ENCODE results near the gene WNT3A.

WNT3A gene

DNA sequence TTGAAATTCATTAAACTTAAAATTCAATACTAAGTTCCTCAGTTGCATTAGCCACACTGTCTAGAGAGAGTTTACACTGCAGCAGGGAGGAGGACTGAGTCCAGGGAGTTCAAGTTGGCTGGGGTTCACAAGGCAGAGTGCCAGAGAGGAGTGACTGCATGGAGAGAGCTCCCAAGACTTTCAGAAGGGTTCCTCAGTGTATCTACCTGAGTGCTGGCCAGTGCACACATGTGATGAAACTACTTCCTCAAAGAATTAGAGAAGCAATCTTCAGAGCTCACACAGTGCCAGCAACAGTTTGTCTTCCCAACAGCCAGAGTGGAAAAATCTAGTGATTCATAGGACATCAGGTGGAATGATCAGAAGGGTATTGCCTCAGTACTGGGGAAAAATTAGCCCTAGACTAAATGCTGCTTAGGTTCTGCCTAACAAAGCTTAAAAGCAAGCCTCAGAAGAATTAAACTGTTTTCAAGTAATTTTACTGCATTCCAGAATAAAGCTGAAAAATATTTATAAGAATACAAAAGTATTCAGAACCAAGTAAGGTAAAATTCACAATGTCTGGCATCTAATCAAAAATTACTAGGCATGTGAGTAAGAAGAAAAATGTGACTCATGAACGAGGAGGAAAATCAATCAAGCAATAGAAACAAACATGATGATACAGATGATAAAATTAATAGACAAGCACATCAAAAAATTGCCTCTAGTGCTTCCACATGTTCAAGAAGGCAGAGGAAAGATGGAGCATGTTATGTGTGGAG lies 10.4 kb upstream of the WNT3A start:
- no peak overlapping the region for H3K4me3 ChIP-seq (ENCODE audit: low read depth, low read length)
- H3K27me3 ChIP-seq (ENCODE audit: insufficient read depth, low read depth, severe bottlenecking): no peaks in the 10 kb centered on the region
- TF ChIP-seq, protein P1, sequence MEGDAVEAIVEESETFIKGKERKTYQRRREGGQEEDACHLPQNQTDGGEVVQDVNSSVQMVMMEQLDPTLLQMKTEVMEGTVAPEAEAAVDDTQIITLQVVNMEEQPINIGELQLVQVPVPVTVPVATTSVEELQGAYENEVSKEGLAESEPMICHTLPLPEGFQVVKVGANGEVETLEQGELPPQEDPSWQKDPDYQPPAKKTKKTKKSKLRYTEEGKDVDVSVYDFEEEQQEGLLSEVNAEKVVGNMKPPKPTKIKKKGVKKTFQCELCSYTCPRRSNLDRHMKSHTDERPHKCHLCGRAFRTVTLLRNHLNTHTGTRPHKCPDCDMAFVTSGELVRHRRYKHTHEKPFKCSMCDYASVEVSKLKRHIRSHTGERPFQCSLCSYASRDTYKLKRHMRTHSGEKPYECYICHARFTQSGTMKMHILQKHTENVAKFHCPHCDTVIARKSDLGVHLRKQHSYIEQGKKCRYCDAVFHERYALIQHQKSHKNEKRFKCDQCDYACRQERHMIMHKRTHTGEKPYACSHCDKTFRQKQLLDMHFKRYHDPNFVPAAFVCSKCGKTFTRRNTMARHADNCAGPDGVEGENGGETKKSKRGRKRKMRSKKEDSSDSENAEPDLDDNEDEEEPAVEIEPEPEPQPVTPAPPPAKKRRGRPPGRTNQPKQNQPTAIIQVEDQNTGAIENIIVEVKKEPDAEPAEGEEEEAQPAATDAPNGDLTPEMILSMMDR (IDR thresholded peaks at IDR 0.05; ENCODE audit: low read depth, low read length): no peak
- no peaks in the 10 kb centered on the region for H3K36me3 ChIP-seq
- no peaks in the 10 kb centered on the region for H3K9me3 ChIP-seq (ENCODE audit: severe bottlenecking)
- H3K27ac ChIP-seq: no peak overlapping the region
- no peak for DNase-seq

DNA sequence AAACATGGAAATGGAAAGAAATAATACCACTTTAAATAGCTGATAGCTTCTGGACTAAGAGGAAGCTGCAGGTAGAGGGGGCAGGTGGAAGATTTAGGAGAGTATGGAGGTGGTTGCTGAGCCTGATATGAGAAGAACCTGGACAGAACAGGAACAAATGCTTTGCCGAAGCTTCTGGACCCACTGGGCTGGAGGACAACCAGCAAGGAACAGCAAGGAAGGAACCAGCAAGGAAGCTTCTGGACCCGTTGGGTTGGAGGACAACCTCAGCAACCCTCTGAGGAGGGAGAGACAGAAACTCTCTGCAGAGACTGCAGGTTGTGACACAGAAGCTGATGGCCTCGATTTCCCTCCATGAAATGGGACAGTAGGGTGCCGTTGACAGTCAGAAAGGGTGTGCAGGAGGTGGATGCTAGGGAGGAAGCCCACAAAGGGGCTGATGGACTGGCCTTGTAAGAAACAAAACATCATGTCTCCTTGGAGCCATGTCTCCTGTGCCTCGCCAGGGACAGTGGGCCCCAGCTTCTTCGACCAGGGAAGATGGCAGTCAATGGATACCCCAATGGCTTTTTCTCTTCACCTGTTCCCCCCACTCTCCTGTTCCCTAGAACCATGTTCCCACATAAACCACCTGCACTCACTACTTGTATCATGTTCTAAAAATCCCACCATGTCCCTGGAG lies 8.3 kb upstream of the WNT3A start:
- no peaks in the 10 kb centered on the region for H3K27me3 ChIP-seq (ENCODE audit: insufficient read depth, low read depth, severe bottlenecking)
- H3K36me3 ChIP-seq: no peaks in the 10 kb centered on the region
- no peaks in the 10 kb centered on the region for H3K9me3 ChIP-seq (ENCODE audit: severe bottlenecking)
- H3K4me3 ChIP-seq (ENCODE audit: low read depth, low read length): no peak overlapping the region
- TF ChIP-seq, protein P1 (IDR thresholded peaks at IDR 0.05; ENCODE audit: low read depth, low read length): no peak
- DNase-seq: no peak
- H3K27ac ChIP-seq: no peak overlapping the region

DNA sequence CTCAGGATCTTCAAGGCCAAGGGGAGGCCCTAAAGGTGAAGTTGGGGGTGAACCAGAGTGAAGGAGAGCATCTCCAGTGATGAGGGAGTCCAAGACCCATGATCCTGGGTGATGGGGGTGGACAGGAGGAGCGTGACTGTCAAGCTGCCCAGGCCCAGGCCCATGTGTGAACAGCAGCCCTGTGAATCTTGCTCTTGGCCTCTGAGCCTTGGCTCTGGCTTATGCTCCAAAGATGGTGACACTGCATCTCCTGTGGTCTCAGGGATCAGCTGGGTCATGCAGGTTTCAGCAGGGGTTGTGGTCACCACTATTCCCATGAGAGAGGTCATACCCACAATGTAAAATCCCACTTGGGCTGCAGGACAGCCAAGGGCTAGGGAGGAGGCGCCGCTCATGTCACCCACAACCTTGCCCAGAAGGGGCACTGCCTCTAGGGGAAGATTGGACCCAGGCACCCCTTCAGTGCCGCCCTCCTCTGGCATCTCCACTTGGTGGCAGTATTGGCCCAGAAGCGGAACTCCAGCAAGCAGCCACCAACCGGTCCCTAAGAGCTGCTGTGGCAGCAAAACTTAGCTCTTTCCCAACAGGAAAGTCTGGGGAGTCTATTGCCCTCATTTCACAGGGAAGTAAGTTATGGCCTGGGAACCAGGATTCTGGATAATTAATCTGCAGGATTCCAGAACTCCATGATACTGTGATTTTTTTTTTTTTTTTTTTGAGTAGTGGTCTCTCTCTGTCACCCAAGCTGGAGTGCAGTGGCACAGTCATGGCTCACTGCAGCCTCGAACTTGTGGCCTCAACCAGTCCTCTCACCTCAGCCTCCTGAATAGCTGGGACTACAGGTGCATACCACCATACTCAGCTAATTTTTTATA lies 7.5 kb upstream of the WNT3A start:
- Histone ChIP-seq H3K36me3 (no peaks in the 10 kb centered on the region), H3K4me3 (ENCODE audit: low read depth, low read length) (no peak overlapping the region), H3K27me3 (ENCODE audit: insufficient read depth, low read depth, severe bottlenecking) (no peaks in the 10 kb centered on the region), H3K27ac (no peak overlapping the region), H3K9me3 (ENCODE audit: severe bottlenecking) (no peaks in the 10 kb centered on the region)
- DNase-seq: peak; percentile 55
- TF ChIP-seq, protein P1 (IDR thresholded peaks at IDR 0.05; ENCODE audit: low read depth, low read length): peak; percentile 84

DNA sequence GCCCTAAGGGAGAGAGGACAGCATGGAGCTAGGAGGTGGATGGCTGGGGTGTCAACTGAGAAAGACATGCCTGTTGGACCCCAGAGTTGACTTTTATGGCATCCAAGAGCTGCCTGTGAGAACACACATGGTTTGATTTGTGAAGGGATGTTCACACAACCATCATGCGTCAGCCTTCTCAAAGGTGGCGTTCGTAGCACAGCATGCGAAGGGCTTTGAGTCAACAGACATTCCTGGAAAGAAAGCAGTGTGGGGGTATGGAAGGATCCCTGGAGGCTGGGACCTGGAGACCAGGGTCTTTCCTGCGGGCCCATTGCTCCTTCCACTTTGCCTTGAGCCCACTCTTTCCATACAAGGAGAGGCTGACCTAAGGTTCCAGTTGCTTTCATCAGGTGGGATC lies 6.4 kb upstream of the WNT3A start:
- Histone ChIP-seq H3K9me3 (ENCODE audit: severe bottlenecking) (no peaks in the 10 kb centered on the region), H3K27ac (no peak overlapping the region), H3K4me3 (ENCODE audit: low read depth, low read length) (no peak overlapping the region), H3K27me3 (ENCODE audit: insufficient read depth, low read depth, severe bottlenecking) (peaks cover 8% of the 10 kb centered on the region), H3K36me3 (no peaks in the 10 kb centered on the region)
- TF ChIP-seq, protein P1 (IDR thresholded peaks at IDR 0.05; ENCODE audit: low read depth, low read length): no peak
- DNase-seq: no peak

DNA sequence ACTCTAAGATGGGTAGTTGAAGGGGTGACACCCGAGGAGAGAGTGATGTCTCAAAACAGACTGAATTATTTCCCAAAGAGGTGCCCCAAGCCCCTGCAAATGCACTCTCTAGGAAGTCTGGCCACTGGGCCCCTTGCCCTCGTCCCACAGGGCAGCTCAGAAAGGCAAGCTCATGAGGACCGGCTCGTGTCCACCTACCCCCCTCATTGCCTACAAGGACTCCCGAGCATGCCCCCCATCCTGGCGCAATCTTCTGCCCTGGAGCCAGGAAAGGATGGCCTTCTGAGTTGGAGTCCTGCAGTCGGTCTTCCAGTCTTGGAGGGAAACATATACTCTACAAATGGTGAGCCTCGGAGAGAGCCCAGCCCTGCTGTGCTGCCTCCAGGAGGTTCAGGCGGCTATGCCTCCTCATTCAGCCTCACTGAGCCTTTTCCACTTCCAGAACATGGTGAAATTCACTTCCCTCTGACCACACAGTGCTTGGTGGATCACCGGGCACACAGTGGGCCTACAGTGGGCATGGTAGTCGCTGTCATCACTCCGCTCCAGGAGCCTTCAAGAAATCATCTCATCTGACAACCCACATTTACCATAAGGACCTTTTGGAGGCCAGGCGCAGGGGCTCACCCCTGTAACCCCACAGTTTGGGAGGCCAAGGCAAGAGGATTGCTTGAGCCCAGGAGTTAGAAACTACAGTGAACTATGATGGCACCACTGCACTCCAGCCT lies 5.8 kb upstream of the WNT3A start:
- no peaks in the 10 kb centered on the region for H3K9me3 ChIP-seq (ENCODE audit: severe bottlenecking)
- no peak overlapping the region for H3K4me3 ChIP-seq (ENCODE audit: low read depth, low read length)
- no peak for DNase-seq
- H3K27me3 ChIP-seq (ENCODE audit: insufficient read depth, low read depth, severe bottlenecking): peaks cover 10% of the 10 kb centered on the region
- H3K27ac ChIP-seq: no peak overlapping the region
- TF ChIP-seq, protein P1 (IDR thresholded peaks at IDR 0.05; ENCODE audit: low read depth, low read length): no peak
- H3K36me3 ChIP-seq: no peaks in the 10 kb centered on the region
